ENCODE measurements around the gene B4GALNT2.

Gene B4GALNT2

DNA sequence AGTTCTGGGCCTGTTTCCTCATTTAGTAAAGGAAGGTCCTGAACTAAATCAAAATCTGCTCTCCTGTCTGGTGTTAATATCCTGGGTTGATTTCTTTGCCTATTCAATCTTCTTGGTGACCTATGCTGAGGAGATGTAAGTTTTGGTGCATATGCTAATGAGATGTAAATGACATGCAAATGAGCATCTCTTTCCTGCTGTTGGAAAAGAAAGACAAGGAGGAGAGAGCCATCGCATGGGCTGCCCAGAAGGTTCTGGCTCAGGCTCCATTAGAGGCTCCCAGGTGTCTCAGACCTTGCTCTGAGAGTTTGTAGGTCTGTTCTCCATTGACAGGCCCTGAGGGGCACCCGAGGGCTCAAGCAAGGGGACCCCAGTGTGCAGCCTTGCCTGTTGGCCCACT, 81.3 kb downstream of the B4GALNT2 start:
- DNase-seq, result no peak

DNA sequence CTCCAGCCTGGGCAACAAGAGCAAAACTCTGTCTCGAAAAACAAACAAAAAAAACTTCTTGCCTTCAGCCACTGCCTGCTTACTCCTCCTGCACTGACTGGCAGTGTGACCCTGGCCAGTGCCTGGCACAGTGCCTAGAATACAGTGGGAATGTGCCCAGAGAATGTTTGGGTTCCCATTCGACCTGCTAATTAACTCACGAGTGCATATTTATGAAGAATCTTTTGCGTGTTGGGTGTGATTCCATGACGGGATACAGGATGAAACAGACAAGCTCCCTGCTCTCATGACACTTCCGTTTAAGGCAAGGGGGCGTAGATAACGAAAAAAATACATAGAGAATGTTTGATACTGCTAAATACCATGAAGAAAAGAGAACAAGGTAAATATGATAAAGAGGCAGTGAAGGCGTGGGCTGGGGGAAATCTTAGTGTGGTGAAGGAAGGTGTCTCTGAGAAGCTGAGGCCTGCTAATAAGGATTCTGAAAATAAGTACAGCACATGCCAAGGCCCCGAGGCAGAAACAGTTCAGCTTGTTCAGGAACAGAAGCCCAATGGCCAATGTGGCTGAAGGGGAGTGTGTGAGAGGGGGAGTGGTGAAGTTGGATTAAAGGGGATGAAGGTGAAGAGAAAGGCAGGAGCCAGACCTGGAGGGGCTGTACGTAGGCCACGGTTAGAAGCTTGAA, 82.2 kb downstream of the B4GALNT2 start:
- no peak for DNase-seq

DNA sequence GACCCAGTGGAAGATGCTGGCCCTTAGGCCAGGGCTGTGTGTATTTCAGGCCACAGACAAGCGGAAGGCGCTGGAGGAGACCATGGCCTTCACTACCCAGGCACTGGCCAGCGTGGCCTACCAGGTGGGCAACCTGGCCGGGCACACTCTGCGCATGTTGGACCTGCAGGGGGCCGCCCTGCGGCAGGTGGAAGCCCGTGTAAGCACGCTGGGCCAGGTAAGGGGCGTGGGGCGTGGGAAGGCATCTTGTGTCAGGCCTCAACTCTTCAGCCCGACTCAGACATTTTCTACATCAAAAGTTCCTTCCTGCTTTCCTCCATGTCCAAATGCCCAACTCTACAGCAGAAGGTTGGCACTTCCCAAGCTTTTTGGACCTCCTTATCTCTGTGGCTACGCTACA, 83.9 kb downstream of the B4GALNT2 start:
- DNase-seq, result no peak

DNA sequence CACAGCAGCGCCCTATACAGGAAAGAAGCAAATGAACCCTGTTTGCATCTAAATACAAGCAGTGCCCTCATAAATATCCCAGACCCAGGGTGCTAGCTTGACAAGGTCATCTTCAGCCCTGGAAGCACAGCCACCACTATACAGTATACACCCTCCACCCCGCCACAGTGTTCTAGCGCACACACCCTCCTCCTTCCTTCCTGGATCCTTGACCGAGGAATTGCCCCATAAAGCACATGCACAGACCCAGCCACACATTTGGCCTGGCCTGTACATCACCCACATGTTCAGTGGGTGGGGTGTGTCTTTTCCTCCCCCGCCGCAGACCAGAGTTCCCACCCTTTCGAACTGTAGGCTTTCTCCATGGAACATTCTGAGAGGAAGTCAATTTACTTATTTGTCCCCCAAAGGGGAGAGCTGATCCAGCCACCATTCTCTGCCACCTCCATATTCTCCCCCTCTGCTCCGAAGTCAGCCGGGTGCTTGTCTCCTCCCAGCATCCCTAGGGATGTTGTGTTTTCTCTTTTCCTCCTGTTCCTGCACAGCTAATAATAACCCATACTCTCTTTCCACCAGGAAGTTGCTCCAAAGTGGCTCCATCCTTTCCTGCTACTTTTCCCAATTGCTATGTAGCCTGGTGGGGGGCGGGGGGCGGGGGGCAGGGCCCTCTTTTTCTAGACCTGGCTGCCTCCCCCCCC, 84.5 kb downstream of the B4GALNT2 start:
- no peak for DNase-seq

DNA sequence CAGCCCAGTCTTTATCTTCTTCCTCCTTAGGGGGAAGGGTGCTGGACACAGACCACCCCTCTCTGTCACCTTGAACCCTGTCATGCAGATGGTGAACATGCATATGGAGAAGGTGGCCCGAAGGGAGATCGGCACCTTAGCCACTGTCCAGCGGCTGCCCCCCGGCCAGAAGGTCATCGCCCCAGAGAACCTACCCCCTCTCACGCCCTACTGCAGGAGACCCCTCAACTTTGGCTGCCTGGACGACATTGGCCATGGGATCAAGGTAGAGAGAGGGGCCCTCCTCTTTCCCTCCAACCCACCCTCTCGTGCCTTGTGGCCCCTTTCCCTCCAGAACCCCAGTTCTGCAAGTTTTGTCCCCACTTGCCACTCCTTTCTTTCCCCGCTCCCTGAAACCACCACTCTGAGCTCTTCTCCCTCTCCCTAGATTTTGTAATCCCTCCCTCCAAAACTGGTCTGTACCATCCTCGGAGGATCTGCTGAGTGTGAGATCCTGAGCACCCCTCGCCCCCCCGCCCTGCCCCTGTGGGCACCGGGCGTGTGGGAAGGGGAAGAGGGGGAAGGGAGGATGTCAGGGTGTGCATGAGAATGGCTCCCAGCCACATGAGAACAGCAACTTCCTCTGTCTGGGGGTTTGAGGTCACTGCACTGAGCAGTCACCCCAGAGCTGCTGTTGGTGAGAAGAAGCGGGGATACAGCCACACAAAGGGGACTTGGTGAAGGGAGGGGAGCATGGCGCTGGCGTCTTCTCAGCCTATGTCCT, 85.3 kb downstream of the B4GALNT2 start:
- DNase-seq, result peak; percentile 85

DNA sequence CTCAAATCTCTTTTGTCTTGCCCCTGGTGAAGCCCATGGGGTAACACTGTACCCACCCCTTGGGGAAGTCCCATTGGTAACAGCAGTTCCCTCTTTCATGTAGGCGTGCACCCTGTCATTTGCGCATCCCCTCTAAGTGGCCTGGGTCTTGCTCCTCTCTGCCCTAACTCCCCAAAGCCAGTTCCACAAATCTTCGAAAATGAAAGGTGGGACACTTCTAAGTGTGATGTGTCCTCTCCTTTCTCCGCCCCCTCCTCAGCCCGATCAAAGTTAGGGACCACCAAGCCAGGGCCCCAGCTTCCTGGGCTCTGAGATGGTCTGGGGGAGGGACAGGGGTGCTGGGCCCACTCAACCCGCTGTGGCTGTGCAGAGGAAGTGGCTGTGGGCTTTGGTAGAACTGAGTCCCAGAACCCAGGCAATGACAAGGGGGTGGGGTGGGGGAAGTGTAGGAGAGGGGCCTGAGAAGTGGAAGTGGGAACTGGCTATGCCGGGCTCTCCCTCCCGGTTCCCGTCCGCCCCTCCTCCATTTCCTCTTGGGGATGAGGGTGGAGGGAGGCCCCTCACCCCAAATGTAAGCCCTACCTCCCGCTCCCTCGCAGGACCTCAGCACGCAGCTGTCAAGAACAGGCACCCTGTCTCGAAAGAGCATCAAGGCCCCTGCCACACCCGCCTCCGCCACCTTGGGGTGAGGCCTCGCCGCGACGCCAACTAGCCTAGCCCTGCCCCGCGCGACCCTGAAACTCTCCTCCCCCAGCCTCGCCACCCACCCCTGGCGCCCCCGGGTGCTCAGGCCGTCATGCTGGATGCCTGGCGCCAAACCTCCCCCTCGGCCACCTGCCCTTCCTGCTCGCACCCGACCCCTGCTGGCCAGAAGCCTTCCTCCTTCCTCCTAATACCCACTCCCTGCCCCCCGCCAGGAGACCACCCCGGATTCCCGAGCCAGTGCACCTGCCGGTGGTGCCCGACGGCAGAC, 86.7 kb downstream of the B4GALNT2 start:
- peak; percentile 81 for DNase-seq

DNA sequence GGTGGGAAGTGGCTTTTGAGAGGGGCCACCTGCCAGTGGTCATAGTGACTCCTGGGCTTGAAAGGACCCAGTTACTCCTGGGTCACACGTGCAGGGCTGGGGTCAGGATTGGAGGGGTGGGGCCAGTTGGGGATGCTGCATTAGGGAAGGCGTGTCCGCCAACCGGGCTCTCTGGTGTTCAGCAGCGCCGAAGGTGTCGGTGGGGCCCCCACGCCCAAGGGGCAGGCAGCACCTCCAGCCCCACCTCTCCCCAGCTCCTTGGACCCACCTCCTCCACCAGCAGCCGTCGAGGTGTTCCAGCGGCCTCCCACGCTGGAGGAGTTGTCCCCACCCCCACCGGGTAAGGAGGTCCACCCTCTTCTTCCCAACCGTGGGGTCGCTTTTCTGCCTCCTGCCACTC, 87.4 kb downstream of the B4GALNT2 start:
- DNase-seq, result no peak

DNA sequence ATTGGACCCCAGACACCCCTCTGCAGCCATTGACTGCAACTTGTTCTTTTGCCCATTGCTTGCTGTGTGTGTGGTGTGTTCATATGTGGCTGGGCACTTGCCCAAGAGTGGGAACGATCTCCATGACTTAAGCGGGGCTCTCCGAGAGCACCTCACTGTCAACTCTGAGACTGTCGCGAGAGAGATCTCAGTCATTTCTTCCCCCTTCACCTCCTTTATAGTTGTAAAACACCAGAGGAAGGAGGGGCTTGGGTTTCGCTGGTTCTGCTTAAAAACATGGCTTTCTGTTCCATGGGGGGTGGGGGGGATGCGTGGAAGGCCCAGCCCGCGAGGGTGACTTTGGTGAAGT, 90.6 kb downstream of the B4GALNT2 start:
- no peak for DNase-seq

DNA sequence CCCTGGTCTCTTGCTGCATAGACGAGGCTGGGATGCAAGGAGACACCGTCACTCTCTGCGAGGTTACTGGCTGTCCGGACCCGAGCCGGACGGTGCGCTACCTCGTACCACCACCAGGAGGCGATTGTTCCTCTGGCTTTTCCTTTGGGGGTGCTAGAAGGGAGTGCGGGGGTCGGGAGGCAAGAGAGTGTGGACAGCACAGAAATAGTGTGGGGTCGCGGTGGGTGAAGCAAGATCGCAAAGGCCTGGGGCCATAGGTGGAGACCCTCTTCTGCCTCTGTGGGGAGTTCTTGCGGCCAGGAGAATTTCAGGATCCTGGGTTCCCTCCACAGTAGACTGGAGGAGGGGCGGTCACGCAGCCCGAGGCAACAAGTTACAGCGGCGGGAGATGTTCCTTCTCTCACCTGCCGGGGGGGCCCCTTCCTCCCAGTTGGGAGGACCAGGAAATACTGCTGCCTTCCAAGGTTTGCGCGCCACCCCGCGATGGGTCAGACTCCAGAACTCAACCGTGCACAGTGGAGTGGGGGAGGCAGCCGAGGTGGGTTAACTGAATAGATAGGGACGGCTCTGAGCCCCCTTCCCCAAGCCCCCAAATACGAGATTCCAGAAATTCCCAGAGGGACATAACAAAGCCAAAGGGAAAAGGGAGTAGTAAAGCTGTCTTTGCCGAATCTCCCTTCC, 91.1 kb downstream of the B4GALNT2 start:
- DNase-seq, result peak; percentile 56

DNA sequence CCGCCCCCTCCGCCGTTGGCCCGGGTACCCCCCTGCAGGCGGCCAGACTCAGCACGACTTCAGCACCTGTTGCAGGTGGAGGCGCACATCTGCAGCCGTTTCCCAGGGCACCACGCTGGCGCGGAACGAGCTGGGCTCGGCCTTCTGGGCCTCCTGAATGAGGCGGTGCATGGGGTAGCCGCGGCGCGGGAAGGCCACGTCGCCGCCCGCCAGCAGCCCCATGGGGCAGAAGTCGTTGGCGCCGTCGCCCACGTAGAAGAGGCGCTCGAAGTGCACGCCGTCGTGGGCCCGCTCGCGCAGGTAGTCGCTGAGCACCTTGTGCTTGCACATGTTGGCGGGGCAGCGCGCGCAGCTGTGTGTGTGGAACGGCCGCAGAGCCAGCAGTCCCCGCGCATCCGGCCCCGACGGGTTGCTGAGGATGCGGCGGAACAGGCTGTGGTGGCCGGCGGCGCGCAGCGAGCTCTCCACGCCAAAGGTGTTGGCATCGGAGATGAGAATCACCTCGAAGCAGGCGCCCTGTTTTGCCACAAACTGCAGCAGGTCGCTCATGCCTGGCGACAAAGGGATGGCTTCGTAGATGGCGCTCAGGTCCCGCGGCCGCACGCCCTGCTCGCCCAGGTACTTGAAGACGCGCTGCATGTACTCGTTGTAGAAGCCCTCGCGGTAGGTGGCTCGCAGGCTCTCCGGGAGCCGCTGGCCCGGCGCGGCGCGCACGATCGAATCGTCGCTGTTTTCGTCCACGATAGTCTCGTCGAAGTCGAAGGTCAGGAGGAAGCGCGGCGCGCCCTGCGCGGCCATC, 91.8 kb downstream of the B4GALNT2 start:
- peak; percentile 38 for DNase-seq

DNA sequence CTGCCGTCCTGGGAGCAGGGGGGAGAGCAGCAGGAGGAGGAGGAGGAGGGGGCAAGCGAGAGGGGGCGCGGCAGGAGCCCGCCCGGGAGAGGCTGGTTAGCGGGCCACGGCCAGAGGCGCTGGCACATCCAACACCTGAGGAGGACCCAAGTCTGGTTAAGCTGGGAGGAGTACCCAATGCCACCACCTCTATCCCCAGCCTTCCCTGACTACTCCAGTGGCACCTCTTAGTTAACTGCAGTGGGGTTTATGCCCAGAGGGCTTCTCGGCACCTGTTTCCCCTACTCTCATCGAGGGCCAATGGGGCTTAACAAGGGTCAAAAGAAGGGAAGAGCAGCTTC, 92.4 kb downstream of the B4GALNT2 start:
- no peak for DNase-seq

DNA sequence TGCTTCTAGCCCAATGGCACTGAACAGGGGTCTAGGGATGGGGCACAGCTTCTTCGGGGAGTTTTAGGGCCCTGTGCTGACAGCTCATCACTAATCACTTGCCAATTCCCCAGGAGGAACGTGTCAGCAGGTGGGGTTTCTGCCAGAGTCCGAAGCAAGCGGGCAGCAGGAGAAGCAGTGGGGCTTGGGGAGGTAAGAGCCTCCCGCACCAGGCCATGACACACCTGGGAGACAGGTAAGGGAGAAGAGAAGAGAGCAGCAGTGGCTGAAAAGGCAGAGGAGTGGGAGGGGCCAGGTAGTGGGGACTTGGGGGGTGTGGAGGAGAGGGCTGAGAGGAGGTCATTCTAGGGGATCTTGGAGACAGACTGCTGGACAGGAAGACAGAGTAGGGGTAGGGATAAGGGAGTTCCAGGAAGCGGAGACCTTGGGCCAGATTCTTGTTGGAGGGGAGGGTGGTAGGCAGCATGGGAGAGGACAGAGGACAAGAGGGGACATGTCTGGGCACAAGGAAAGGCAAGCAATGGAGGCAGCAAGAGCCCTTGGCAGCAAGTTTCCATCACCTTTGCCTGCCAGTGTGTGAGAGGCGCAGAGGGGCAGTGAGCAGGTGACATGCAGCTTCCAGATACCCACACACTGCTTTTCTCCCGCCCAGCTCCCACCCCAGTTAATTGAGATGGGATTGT, 93.1 kb downstream of the B4GALNT2 start:
- no peak for DNase-seq
